BE2C (cell line): ENCODE measurements around the gene SLC22A6.

Experiments used
- DNase-seq: peaks from one replicate; pipeline ENCODE4 v3.0.0-alpha.2; 2020
- H3K27me3 ChIP-seq: fragments of 250-450 bp; sonication (Bioruptor Pico); 2 replicates; pipeline ENCODE4 v1.5.1; 2020; ENCODE audit warnings: mild to moderate bottlenecking
- H3K36me3 ChIP-seq: fragments of 250-450 bp; sonication (Bioruptor Pico); 2 replicates; pipeline ENCODE4 v1.5.1; 2020; ENCODE audit warnings: mild to moderate bottlenecking
- H3K4me1 ChIP-seq: fragments of 250-450 bp; sonication (Bioruptor Pico); 2 replicates; pipeline ENCODE4 v1.5.1; 2020
- H3K4me3 ChIP-seq: 2 replicates; pipeline ENCODE4 v1.5.1; 2011; ENCODE audit warnings: low read depth, low read length
- H3K9me3 ChIP-seq: fragments of 250-450 bp; sonication (Bioruptor Pico); 2 replicates; pipeline ENCODE4 v1.5.1; 2020
- TF ChIP-seq, protein P1 (sequence below): IDR thresholded peaks from 2 replicates; pipeline ENCODE4 v1.5.1; 2012; ENCODE audit warnings: mild to moderate bottlenecking, low read depth, low read length

SLC22A6 gene

DNA sequence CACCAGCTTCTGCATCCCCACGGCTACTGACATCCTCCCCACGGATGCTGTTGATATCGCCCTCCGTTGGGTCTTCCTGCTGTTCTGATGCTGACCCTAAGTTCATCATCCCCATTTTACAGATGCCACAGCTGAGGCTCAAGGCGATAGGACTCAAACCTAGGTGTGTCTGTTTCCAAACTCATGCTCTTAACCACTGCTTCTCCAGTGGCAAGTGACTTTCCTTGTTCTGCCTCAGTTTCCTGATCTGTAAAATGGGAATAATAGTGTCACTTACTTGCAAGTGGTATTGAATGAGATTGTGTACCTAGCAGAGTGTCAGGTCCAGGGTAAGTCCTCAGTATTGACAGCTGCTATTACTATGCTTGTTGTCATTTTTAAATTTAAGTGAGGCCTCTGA lies 14.4 kb upstream of the SLC22A6 start:
- H3K4me1 ChIP-seq: no peaks in the 10 kb centered on the region
- TF ChIP-seq, protein P1, sequence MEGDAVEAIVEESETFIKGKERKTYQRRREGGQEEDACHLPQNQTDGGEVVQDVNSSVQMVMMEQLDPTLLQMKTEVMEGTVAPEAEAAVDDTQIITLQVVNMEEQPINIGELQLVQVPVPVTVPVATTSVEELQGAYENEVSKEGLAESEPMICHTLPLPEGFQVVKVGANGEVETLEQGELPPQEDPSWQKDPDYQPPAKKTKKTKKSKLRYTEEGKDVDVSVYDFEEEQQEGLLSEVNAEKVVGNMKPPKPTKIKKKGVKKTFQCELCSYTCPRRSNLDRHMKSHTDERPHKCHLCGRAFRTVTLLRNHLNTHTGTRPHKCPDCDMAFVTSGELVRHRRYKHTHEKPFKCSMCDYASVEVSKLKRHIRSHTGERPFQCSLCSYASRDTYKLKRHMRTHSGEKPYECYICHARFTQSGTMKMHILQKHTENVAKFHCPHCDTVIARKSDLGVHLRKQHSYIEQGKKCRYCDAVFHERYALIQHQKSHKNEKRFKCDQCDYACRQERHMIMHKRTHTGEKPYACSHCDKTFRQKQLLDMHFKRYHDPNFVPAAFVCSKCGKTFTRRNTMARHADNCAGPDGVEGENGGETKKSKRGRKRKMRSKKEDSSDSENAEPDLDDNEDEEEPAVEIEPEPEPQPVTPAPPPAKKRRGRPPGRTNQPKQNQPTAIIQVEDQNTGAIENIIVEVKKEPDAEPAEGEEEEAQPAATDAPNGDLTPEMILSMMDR: no peak
- H3K36me3 ChIP-seq: no peaks in the 10 kb centered on the region
- no peaks in the 10 kb centered on the region for H3K9me3 ChIP-seq
- DNase-seq: no peak
- no peak overlapping the region for H3K4me3 ChIP-seq
- H3K27me3 ChIP-seq: no peaks in the 10 kb centered on the region

DNA sequence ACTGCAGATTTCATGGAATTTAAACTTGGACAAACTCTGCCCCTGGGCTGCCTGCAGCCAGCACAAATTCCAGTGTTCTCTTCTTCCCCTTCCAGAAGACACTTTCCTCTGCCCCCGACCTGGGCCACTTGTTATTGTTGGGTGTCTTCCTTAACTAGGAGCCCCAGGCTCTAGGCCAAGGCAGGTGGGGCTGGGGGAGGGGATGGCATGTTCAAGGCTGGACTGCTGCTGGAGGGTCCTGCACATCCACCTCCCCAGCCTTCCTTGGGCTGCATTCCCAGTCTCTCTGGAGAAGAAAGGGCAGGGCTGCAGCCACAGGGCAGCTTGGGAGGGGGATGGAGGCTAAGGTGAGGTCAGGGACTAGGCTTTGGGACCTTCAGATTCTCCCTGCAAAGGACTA lies 11.5 kb upstream of the SLC22A6 start:
- TF ChIP-seq, protein P1: no peak
- Histone ChIP-seq H3K27me3 (no peaks in the 10 kb centered on the region), H3K36me3 (no peaks in the 10 kb centered on the region), H3K4me3 (no peak overlapping the region), H3K4me1 (no peaks in the 10 kb centered on the region), H3K9me3 (no peaks in the 10 kb centered on the region)
- DNase-seq: no peak

DNA sequence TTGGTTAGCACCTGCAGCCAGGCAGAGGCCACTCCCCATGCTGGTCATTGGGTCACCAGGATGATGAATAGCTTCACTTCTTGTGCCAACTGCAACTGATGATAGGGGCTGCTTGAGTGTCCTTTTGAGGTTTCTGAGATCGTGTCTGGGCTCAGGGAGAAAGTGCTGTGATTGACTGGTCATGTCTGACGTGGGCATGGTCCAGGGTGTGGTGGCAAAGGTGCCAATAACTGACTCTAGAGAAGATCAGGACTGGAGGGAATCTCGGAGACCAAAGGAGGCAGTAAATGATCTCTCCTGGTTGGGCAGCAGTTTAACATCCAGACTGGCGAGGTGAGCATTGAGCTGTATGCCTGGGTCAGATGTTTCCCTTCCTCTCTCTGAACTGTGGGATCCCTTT lies 10.0 kb upstream of the SLC22A6 start:
- Histone ChIP-seq H3K36me3 (no peaks in the 10 kb centered on the region), H3K27me3 (no peaks in the 10 kb centered on the region), H3K4me3 (no peak overlapping the region), H3K4me1 (no peaks in the 10 kb centered on the region), H3K9me3 (no peaks in the 10 kb centered on the region)
- TF ChIP-seq, protein P1: no peak
- DNase-seq: no peak

DNA sequence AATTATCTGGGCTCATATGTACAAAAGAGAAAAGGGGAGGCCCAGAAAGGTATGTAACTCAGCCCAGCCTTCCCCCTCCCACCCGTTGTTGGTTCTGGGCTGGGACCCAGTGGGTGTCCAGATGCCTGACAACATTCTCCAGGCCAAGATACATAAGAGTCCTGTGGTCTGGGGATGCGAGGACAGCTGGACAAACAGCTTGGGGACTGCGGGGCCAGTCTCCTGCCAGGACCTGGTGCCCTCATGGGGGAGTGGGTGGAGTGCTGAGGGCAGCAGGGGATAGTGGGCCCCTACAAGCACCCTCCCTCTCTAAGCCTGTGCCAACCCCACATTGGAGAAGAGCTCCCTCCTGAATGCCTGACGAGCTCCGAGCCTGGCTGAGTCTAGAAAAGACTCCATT lies 3.5 kb upstream of the SLC22A6 start:
- no peaks in the 10 kb centered on the region for H3K4me1 ChIP-seq
- no peaks in the 10 kb centered on the region for H3K36me3 ChIP-seq
- TF ChIP-seq, protein P1: no peak
- DNase-seq: no peak
- H3K27me3 ChIP-seq: no peaks in the 10 kb centered on the region
- no peak overlapping the region for H3K4me3 ChIP-seq
- no peaks in the 10 kb centered on the region for H3K9me3 ChIP-seq

DNA sequence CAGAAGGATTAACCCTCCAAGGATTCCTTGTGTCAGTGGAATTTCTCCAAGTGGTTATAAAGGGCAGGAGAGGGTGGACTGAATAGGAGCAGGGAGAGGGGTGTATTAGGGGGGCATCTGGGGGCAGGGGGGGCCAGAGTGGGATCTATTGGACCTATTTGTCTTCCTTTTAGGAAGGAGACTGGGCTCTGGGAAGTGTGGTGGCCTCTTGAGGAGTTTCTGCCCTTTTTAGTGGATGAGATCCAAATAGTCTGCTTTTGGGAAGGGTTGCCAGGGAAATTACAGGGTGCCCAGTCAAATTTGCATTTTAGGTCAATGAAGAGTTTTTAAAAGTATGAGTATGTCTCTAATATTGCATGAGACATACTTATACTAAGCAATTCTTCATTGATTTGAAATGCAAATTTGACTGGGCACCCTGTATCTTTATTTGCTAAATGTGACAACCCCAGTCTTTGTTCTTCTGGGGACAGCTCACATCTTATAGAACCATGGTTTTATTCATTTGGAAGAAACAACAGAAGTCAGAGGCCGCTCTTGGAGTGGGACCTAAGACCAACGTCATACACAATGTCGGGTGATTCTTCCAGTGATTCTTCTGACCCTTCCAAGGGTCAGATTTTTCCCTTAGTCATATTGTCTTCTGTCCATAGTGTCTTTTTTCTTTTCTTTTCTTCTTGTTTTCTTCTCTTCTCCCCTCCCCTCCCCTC lies 429 bp upstream of the SLC22A6 start:
- no peaks in the 10 kb centered on the region for H3K4me1 ChIP-seq
- no peaks in the 10 kb centered on the region for H3K27me3 ChIP-seq
- H3K9me3 ChIP-seq: no peaks in the 10 kb centered on the region
- H3K4me3 ChIP-seq: no peak overlapping the region
- DNase-seq: no peak
- TF ChIP-seq, protein P1: no peak
- no peaks in the 10 kb centered on the region for H3K36me3 ChIP-seq

DNA sequence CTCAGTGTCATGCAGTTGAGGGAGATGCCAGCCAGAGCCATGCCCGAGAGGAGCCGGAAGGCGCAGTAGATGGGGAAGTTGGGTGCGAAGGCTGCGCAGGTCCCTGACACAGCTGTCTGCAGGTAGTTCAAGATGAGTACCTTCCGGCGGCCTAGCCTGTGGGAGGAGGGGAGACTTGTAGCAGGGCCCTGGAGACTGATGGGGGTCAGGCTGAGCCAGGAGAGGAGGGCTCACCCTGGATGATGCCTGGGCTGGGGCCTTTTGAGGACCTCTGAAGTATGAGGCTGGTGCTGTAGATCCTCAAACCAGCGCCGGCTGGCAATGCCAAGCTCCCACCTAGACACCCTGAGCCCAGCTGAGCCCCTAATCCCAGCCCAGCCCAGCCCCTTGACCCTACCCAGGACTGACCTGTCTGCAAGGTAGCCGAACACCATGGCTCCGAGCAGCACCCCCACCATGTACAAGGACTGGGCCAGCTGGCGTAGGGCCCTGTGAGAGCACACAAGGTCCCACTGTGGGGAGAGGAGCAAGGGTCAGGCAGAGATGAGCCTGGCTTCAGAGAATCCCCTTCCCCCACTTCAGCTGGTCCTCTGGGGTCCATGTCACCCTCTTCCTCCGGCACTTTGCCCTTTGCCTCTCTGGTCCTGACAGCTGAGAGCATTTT lies 1.1 kb downstream of the SLC22A6 start:
- Histone ChIP-seq H3K9me3 (no peaks in the 10 kb centered on the region), H3K4me3 (no peak overlapping the region), H3K27me3 (no peaks in the 10 kb centered on the region), H3K4me1 (no peaks in the 10 kb centered on the region), H3K36me3 (no peaks in the 10 kb centered on the region)
- TF ChIP-seq, protein P1: no peak
- DNase-seq: no peak
